ENCODE measurements around the gene TYK2.

DNA sequence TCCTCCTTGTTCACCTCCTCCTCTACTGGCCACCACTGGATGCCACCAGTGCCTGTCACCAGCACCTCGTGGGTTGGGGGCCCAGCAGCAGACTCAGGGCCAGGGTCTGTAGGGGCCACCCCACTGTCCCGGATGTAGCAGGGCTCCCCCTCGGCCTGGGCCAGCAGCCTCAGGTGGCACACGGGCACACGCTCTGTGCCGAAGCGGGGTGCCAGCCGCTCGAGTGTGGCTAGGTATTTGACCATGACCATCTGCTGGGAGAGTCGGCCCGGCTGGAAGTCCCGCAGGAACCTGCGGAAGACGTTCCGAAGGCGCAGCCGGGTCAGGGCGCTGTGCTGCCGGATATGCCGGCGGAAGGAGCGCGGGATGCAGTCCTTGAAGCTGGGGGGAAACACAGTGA, 14.9 kb downstream of the TYK2 start:
- TF ChIP-seq, protein P1, sequence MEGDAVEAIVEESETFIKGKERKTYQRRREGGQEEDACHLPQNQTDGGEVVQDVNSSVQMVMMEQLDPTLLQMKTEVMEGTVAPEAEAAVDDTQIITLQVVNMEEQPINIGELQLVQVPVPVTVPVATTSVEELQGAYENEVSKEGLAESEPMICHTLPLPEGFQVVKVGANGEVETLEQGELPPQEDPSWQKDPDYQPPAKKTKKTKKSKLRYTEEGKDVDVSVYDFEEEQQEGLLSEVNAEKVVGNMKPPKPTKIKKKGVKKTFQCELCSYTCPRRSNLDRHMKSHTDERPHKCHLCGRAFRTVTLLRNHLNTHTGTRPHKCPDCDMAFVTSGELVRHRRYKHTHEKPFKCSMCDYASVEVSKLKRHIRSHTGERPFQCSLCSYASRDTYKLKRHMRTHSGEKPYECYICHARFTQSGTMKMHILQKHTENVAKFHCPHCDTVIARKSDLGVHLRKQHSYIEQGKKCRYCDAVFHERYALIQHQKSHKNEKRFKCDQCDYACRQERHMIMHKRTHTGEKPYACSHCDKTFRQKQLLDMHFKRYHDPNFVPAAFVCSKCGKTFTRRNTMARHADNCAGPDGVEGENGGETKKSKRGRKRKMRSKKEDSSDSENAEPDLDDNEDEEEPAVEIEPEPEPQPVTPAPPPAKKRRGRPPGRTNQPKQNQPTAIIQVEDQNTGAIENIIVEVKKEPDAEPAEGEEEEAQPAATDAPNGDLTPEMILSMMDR (IDR thresholded peaks at IDR 0.05) = no peak
- no peak for TF ChIP-seq POLR2A (IDR thresholded peaks at IDR 0.05)
